ENCODE data around the gene TSSK2.
"Not testable (repeated sequence)": the region's sequence is repeated elsewhere in the genome, so short reads cannot be mapped to it uniquely, and the experiment has no call there.

TSSK2 gene

GRCh38 chr22:19146215-19146968 is 15.3 kb downstream of the TSSK2 start:
- no peak for DNase-seq

- no peak for DNase-seq
These were observed 16.2 kb downstream of the TSSK2 start for GRCh38 chr22:19147195-19147780.

GRCh38 chr22:19148417-19149046 is 17.4 kb downstream of the TSSK2 start:
- no peak for DNase-seq

- no peak for DNase-seq
These were observed 18.2 kb downstream of the TSSK2 start for GRCh38 chr22:19149047-19149883.

- no peak for DNase-seq
These were observed 18.9 kb downstream of the TSSK2 start, which contains the start of gene GSC2 for GRCh38 chr22:19149991-19150390. GSC2 (minus strand) TSS chr22:19150292; CDS start chr22:19150283, 9 bp downstream.

GRCh38 chr22:19150482-19151328 is 19.6 kb downstream of the TSSK2 start:
- no peak for DNase-seq

- no peak for DNase-seq
These were observed 20.5 kb downstream of the TSSK2 start for GRCh38 chr22:19151329-19152191.

GRCh38 chr22:19152942-19153883 is 22.1 kb downstream of the TSSK2 start:
- DNase-seq: no peak

- DNase-seq: not testable (repeated sequence)
These were observed 25.0 kb downstream of the TSSK2 start for GRCh38 chr22:19156109-19156508.

GRCh38 chr22:19158649-19159048 is 27.5 kb downstream of the TSSK2 start:
- not testable (repeated sequence) for DNase-seq

GRCh38 chr22:19164425-19164824 is 33.3 kb downstream of the TSSK2 start:
- no peak for DNase-seq

- DNase-seq: no peak
These were observed 35.3 kb downstream of the TSSK2 start for GRCh38 chr22:19166421-19166820.

- no peak for DNase-seq
These were observed 36.2 kb downstream of the TSSK2 start for GRCh38 chr22:19167106-19167869.

GRCh38 chr22:19168088-19168890 is 37.2 kb downstream of the TSSK2 start:
- DNase-seq: no peak

- no peak for DNase-seq
These were observed 38.2 kb downstream of the TSSK2 start for GRCh38 chr22:19169002-19169946.

- DNase-seq: no peak
These were observed 38.8 kb downstream of the TSSK2 start for GRCh38 chr22:19169947-19170318.
